ENCODE data around the gene ASXL3. TPM values are rescaled to one million over a fixed set of nuclear protein-coding genes. Genes with fewer than 3 reads are reported as not detected.
A peak's percentile ranks its signal among the peaks of the same experiment; 100 is the strongest.

ASXL3 gene
- total and polyA plus RNA-seq, 10 of the 15 experiments (the other 5 are each of a cell fraction or from before 2014, with no cell fraction given): 0.15 TPM; not detected in 9

DNA sequence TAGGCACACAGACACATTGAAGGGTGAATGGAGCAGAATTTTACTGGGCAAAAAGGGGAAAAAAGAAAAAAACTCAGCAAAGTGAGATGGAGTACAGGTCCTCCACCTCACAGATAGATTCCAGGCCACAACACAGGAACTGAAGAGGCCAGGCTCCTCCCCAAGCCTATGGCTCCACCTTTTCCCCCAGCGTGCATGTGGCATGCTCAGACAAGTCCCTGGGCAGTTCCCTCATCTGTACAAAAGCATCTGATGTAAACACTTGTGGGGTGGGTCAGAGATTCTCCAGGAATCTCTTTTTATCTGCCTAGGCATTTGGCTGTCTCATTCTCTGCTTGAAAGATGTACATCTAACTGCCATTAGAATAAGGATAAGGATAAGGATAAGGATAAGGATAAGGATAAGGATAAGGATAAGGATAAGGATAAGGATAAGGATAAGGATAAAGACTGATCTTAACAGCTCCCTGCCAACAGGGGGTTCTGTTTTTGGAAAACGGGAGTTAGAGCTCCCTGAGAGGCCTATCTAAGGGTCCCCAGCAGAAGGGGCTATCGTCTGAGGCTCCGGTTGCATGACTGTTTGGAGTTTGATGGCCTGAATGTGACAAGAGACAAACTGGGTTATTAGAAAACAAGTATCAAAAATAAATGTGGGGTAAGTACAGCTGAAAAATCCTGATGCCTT is 17.2 kb upstream of the ASXL3 start:
- ATAC-seq (peak; percentile 87), DNase-seq (ENCODE audit: low read depth, low spot score) (peak; percentile 11), FAIRE-seq (no peak)
- CTCF ChIA-PET: no interaction called here
- H3K4me2 ChIP-seq (ENCODE audit: control insufficient read depth, insufficient read depth): no peak overlapping the region
- H3K27me3 ChIP-seq (replicated peaks in 1 of 2; ENCODE audit: control insufficient read depth in 2 of 2, insufficient read depth in 2 of 2, low read length in 1 of 2): no peaks in the 10 kb centered on the region
- no peaks in the 10 kb centered on the region for H4K20me1 ChIP-seq (ENCODE audit: control insufficient read depth, insufficient read depth)
- no peaks in the 10 kb centered on the region; the same call in 2 of the 3 replicates for H3K9me3 ChIP-seq (replicated peaks; ENCODE audit: control insufficient read depth, insufficient read depth, low read length)
- H3K4me1 ChIP-seq (ENCODE audit: control insufficient read depth, insufficient read depth, low read length): no peaks in the 10 kb centered on the region
- intact Hi-C loops (cut with micrococcal nuclease; ENCODE audit: unreplicated experiment): no loop called here
- BruUV-seq (replicated peaks): no TSS peak
- POLR2A ChIA-PET: no interaction called here
- no peak overlapping the region for H3K9ac ChIP-seq (ENCODE audit: control insufficient read depth, insufficient read depth, low read length)
- TF ChIP-seq TCF3 (IDR thresholded peaks at IDR 0.05; ENCODE audit: borderline replicate concordance, insufficient read depth, low read depth, low read length) (no peak), CBX5 (IDR thresholded peaks at IDR 0.05; ENCODE audit: low read depth) (no peak), RAD51 (IDR thresholded peaks at IDR 0.05) (no peak), BRCA1 (IDR thresholded peaks at IDR 0.05; ENCODE audit: low read depth, low read length) (no peak), ZNF24 (IDR thresholded peaks at IDR 0.05) (no peak), ASH2L (IDR thresholded peaks at IDR 0.05; ENCODE audit: borderline replicate concordance, low read depth) (no peak), HDGF (IDR thresholded peaks at IDR 0.05) (no peak), ZZZ3 (IDR thresholded peaks at IDR 0.05; ENCODE audit: control insufficient read depth, insufficient read length, low read depth) (no peak)
- WGBS (ENCODE audit: insufficient coverage, insufficient replicate concordance, low lambda C conversion rate, missing lambda C conversion rate): 26% methylated on average over 4 of the region's 4 CpGs
- no peak overlapping the region for H3K27ac ChIP-seq (ENCODE audit: control insufficient read depth, insufficient read depth)
- RAD21 ChIA-PET (ENCODE audit: unreplicated experiment): no interaction called here
- in situ Hi-C loops (cut with MboI): no loop called here
- H3K79me2 ChIP-seq (ENCODE audit: control insufficient read depth, insufficient read depth, low read length): no peaks in the 10 kb centered on the region
- no peaks in the 10 kb centered on the region for H3K36me3 ChIP-seq (ENCODE audit: control insufficient read depth in 2 of 2, insufficient read depth in 2 of 2, low read length in 1 of 2)
- SMC1A ChIA-PET (ENCODE audit: uncharacterized antibody, unreplicated experiment): interaction anchor here (0.6 kb wide), 1 partner anchor 62 kb away, joined by 3 read pairs; no protein-coding TSS in a partner anchor
- H2AFZ ChIP-seq (ENCODE audit: control insufficient read depth, low read depth, low read length): peak overlapping the region; percentile 43; the same call in 1 of the 2 replicates
- H3K4me3 ChIP-seq: no peak overlapping the region

DNA sequence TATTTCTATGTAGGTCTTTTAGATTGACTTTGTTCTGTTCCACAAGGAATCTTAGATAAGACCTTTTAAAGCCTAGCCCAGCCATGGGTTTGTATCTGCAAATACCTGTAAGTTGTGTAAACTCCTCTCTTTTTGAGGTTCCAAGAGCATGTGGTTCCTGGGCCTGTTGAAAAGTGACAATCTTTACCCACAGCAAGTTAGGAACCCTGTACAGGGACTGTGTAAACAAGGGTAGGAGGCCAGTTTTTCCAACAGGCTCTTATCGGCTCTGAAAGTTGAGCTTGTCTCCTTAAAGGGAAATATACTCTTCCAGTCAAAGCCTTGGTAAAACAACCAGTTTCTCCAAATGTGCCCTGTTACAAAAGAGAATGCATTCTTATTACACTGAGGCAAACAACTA is 15.3 kb upstream of the ASXL3 start:
- Histone ChIP-seq H3K27ac (ENCODE audit: control insufficient read depth, insufficient read depth) (no peak overlapping the region), H3K4me3 (no peak overlapping the region), H3K4me2 (ENCODE audit: control insufficient read depth, insufficient read depth) (no peak overlapping the region), H3K79me2 (ENCODE audit: control insufficient read depth, insufficient read depth, low read length) (no peaks in the 10 kb centered on the region), H3K9ac (ENCODE audit: control insufficient read depth, insufficient read depth, low read length) (no peak overlapping the region), H3K27me3 (replicated peaks in 1 of 2; ENCODE audit: control insufficient read depth in 2 of 2, insufficient read depth in 2 of 2, low read length in 1 of 2) (no peaks in the 10 kb centered on the region), H3K9me3 (replicated peaks; ENCODE audit: control insufficient read depth, insufficient read depth, low read length) (no peaks in the 10 kb centered on the region; the same call in 2 of the 3 replicates), H3K36me3 (ENCODE audit: control insufficient read depth in 2 of 2, insufficient read depth in 2 of 2, low read length in 1 of 2) (no peaks in the 10 kb centered on the region), H4K20me1 (ENCODE audit: control insufficient read depth, insufficient read depth) (no peaks in the 10 kb centered on the region), H2AFZ (ENCODE audit: control insufficient read depth, low read depth, low read length) (no peak overlapping the region), H3K4me1 (ENCODE audit: control insufficient read depth, insufficient read depth, low read length) (no peaks in the 10 kb centered on the region)
- ChIA-PET POLR2A (no interaction called here), RAD21 (ENCODE audit: unreplicated experiment) (no interaction called here), SMC1A (ENCODE audit: uncharacterized antibody, unreplicated experiment) (interaction anchor here (1.2 kb wide), 1 partner anchor 10 kb away, joined by 4 read pairs; no protein-coding TSS in a partner anchor), CTCF (no interaction called here)
- no peak for ATAC-seq
- in situ Hi-C loops (cut with MboI) (no loop called here), intact Hi-C loops (cut with micrococcal nuclease; ENCODE audit: unreplicated experiment) (no loop called here)
- no peak for FAIRE-seq
- WGBS (ENCODE audit: insufficient coverage, insufficient replicate concordance, low lambda C conversion rate, missing lambda C conversion rate): 88% methylated on average over 1 of the region's 1 CpG
- no peak for DNase-seq (ENCODE audit: low read depth, low spot score)
- no TSS peak for BruUV-seq (replicated peaks)
- TF ChIP-seq RAD21 (IDR thresholded peaks at IDR 0.05; ENCODE audit: insufficient read depth, low read depth, low read length): no peak
- TF ChIP-seq, protein P1, sequence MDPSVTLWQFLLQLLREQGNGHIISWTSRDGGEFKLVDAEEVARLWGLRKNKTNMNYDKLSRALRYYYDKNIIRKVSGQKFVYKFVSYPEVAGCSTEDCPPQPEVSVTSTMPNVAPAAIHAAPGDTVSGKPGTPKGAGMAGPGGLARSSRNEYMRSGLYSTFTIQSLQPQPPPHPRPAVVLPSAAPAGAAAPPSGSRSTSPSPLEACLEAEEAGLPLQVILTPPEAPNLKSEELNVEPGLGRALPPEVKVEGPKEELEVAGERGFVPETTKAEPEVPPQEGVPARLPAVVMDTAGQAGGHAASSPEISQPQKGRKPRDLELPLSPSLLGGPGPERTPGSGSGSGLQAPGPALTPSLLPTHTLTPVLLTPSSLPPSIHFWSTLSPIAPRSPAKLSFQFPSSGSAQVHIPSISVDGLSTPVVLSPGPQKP (IDR thresholded peaks at IDR 0.05; ENCODE audit: low read depth, low read length): no peak
- TF ChIP-seq NFYB (IDR thresholded peaks at IDR 0.05; ENCODE audit: insufficient read depth, low read depth, low read length): no peak
- TF ChIP-seq, protein P2, sequence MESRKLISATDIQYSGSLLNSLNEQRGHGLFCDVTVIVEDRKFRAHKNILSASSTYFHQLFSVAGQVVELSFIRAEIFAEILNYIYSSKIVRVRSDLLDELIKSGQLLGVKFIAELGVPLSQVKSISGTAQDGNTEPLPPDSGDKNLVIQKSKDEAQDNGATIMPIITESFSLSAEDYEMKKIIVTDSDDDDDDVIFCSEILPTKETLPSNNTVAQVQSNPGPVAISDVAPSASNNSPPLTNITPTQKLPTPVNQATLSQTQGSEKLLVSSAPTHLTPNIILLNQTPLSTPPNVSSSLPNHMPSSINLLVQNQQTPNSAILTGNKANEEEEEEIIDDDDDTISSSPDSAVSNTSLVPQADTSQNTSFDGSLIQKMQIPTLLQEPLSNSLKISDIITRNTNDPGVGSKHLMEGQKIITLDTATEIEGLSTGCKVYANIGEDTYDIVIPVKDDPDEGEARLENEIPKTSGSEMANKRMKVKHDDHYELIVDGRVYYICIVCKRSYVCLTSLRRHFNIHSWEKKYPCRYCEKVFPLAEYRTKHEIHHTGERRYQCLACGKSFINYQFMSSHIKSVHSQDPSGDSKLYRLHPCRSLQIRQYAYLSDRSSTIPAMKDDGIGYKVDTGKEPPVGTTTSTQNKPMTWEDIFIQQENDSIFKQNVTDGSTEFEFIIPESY (IDR thresholded peaks at IDR 0.05): no peak
- TF ChIP-seq, protein P3, sequence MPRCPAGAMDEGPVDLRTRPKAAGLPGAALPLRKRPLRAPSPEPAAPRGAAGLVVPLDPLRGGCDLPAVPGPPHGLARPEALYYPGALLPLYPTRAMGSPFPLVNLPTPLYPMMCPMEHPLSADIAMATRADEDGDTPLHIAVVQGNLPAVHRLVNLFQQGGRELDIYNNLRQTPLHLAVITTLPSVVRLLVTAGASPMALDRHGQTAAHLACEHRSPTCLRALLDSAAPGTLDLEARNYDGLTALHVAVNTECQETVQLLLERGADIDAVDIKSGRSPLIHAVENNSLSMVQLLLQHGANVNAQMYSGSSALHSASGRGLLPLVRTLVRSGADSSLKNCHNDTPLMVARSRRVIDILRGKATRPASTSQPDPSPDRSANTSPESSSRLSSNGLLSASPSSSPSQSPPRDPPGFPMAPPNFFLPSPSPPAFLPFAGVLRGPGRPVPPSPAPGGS (IDR thresholded peaks at IDR 0.05; ENCODE audit: borderline replicate concordance, insufficient read depth, low read depth, low read length, poor library complexity, severe bottlenecking): no peak

Data from GM12878 (cell line).